ENCODE measurements around the gene AP1AR.
"Not testable (repeated sequence)": the region's sequence is repeated elsewhere in the genome, so short reads cannot be mapped to it uniquely, and the experiment has no call there.

AP1AR gene

DNA sequence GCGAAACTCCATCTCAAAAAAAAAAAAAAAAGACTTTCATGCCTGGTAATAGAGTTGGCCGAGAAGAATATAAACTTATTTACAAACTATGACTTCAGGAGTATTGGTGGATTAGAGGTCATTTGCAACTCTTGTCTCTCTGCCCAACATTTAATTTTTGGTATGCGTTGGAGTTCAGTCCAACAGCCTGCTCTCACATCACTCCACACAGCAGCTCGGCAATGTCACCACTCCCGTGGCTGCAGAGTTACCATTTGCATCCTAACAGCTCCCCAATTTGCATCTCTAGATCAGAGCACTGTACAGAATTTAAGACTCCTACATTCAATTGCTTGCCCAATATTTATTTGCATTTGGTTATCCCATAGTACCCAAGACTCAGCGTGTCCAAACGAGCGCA, 40.9 kb upstream of the AP1AR start:
- no peak overlapping the region for H3K27ac ChIP-seq
- H3K4me3 ChIP-seq: no peak overlapping the region
- no peak for TF ChIP-seq FOXP2 (optimal IDR thresholded peaks at IDR 0.05; ENCODE audit: control extremely low read depth, extremely low read length, insufficient read depth)
- no peak for TF ChIP-seq POLR2AphosphoS5 (IDR thresholded peaks at IDR 0.05; ENCODE audit: borderline replicate concordance, low read depth, low read length)
- TF ChIP-seq EZH2 (IDR thresholded peaks at IDR 0.05): no peak
- no peaks in the 10 kb centered on the region for H3K9me3 ChIP-seq (ENCODE audit: low read depth, low read length)
- no peaks in the 10 kb centered on the region for H3K36me3 ChIP-seq (ENCODE audit: insufficient read depth, low read length)
- H3K9ac ChIP-seq (ENCODE audit: insufficient read length): no peak overlapping the region
- no peak for DNase-seq (ENCODE audit: low read depth, low spot score)

GRCh38 chr4:112196461-112196860, 35.1 kb upstream of the AP1AR start:
- no peak for DNase-seq (ENCODE audit: low read depth, low spot score)
- Histone ChIP-seq H3K4me3 (no peak overlapping the region), H3K9me3 (ENCODE audit: low read depth, low read length) (no peaks in the 10 kb centered on the region), H3K9ac (ENCODE audit: insufficient read length) (no peak overlapping the region), H3K36me3 (ENCODE audit: insufficient read depth, low read length) (no peaks in the 10 kb centered on the region), H3K27ac (no peak overlapping the region)
- TF ChIP-seq EZH2 (IDR thresholded peaks at IDR 0.05) (no peak), POLR2AphosphoS5 (IDR thresholded peaks at IDR 0.05; ENCODE audit: borderline replicate concordance, low read depth, low read length) (no peak)

GRCh38 chr4:112199041-112199440, 32.5 kb upstream of the AP1AR start:
- H3K9ac ChIP-seq (ENCODE audit: insufficient read length): no peak overlapping the region
- H3K36me3 ChIP-seq (ENCODE audit: insufficient read depth, low read length): no peaks in the 10 kb centered on the region
- no peak for DNase-seq (ENCODE audit: low read depth, low spot score)
- no peak for TF ChIP-seq POLR2AphosphoS5 (IDR thresholded peaks at IDR 0.05; ENCODE audit: borderline replicate concordance, low read depth, low read length)
- no peak for TF ChIP-seq FOXP2 (optimal IDR thresholded peaks at IDR 0.05; ENCODE audit: control extremely low read depth, extremely low read length, insufficient read depth)
- no peak for TF ChIP-seq EZH2 (IDR thresholded peaks at IDR 0.05)
- no peak overlapping the region for H3K4me3 ChIP-seq
- H3K27ac ChIP-seq: no peak overlapping the region
- no peaks in the 10 kb centered on the region for H3K9me3 ChIP-seq (ENCODE audit: low read depth, low read length)

DNA sequence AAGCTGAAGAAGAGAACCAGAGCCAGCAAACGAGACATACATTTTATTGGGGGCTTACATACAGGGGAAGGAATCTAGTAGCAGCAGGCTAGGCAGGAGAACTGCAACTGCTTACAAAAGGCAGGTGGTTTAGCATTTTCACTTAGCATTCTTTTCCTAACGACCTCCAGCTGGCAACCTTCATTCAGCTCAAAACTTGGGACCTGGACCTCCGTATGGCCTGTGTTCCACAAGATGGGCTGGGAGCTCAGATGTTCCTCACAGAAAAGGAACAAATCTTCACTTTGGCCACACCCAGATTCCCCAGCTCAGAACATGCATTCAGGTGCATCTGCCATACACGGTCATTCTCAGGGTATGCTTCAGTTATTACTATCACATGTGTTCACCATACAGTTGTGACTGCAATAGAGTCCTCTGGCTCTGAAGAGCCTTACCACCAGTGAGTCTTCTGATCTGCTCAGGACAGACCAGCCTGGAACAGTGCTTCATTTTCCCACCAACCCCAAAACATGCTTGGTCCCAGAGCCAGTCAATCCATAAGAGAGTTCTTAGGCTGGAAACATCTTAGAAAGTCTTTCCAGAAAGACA, 29.6 kb upstream of the AP1AR start:
- Histone ChIP-seq H3K27ac (no peak overlapping the region), H3K36me3 (ENCODE audit: insufficient read depth, low read length) (no peaks in the 10 kb centered on the region), H3K4me3 (no peak overlapping the region), H3K9ac (ENCODE audit: insufficient read length) (no peak overlapping the region), H3K9me3 (ENCODE audit: low read depth, low read length) (no peaks in the 10 kb centered on the region)
- no peak for TF ChIP-seq FOXP2 (optimal IDR thresholded peaks at IDR 0.05; ENCODE audit: control extremely low read depth, extremely low read length, insufficient read depth)
- TF ChIP-seq EZH2 (IDR thresholded peaks at IDR 0.05): no peak
- TF ChIP-seq POLR2AphosphoS5 (IDR thresholded peaks at IDR 0.05; ENCODE audit: borderline replicate concordance, low read depth, low read length): no peak
- DNase-seq (ENCODE audit: low read depth, low spot score): no peak

GRCh38 chr4:112203593-112203992, 28.0 kb upstream of the AP1AR start:
- no peak overlapping the region for H3K27ac ChIP-seq
- TF ChIP-seq POLR2AphosphoS5 (IDR thresholded peaks at IDR 0.05; ENCODE audit: borderline replicate concordance, low read depth, low read length) (no peak), EZH2 (IDR thresholded peaks at IDR 0.05) (no peak), FOXP2 (optimal IDR thresholded peaks at IDR 0.05; ENCODE audit: control extremely low read depth, extremely low read length, insufficient read depth) (no peak)
- H3K36me3 ChIP-seq (ENCODE audit: insufficient read depth, low read length): no peaks in the 10 kb centered on the region
- no peak for DNase-seq (ENCODE audit: low read depth, low spot score)
- no peak overlapping the region for H3K4me3 ChIP-seq
- H3K9ac ChIP-seq (ENCODE audit: insufficient read length): no peak overlapping the region
- no peaks in the 10 kb centered on the region for H3K9me3 ChIP-seq (ENCODE audit: low read depth, low read length)

DNA sequence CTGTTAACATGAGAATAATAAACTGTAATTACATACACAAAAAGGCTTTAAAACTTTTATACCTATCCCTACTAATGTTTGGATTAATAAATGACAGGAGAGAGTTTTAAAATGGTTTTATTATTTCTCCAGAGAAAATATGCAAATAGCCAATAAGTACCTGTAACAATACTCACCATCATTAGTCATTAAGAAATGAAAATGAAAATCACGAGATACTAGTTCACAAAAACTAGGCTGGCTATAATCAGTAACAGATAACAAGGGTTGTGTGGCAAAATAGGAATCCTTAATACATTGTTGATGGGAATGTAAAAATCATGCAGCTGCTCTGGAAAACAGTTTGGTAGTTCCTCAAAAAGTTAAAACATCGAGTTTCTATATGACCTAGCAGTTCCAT, 25.2 kb upstream of the AP1AR start:
- Histone ChIP-seq H3K9me3 (ENCODE audit: low read depth, low read length) (no peaks in the 10 kb centered on the region), H3K27ac (no peak overlapping the region), H3K9ac (ENCODE audit: insufficient read length) (no peak overlapping the region), H3K4me3 (no peak overlapping the region), H3K36me3 (ENCODE audit: insufficient read depth, low read length) (no peaks in the 10 kb centered on the region)
- DNase-seq (ENCODE audit: low read depth, low spot score): no peak
- TF ChIP-seq EZH2 (IDR thresholded peaks at IDR 0.05) (no peak), POLR2AphosphoS5 (IDR thresholded peaks at IDR 0.05; ENCODE audit: borderline replicate concordance, low read depth, low read length) (no peak)

GRCh38 chr4:112208137-112209095, 23.2 kb upstream of the AP1AR start:
- not testable (repeated sequence) for H3K36me3 ChIP-seq (ENCODE audit: insufficient read depth, low read length); H3K9me3 ChIP-seq (ENCODE audit: low read depth, low read length); H3K9ac ChIP-seq (ENCODE audit: insufficient read length); H3K4me3 ChIP-seq; DNase-seq (ENCODE audit: low read depth, low spot score); H3K27ac ChIP-seq

- no peak for TF ChIP-seq FOXP2 (optimal IDR thresholded peaks at IDR 0.05; ENCODE audit: control extremely low read depth, extremely low read length, insufficient read depth)
- TF ChIP-seq EZH2 (IDR thresholded peaks at IDR 0.05): no peak
- no peak for TF ChIP-seq POLR2AphosphoS5 (IDR thresholded peaks at IDR 0.05; ENCODE audit: borderline replicate concordance, low read depth, low read length)
- Histone ChIP-seq H3K27ac (no peak overlapping the region), H3K4me3 (no peak overlapping the region), H3K36me3 (ENCODE audit: insufficient read depth, low read length) (no peaks in the 10 kb centered on the region), H3K9ac (ENCODE audit: insufficient read length) (no peak overlapping the region), H3K9me3 (ENCODE audit: low read depth, low read length) (no peaks in the 10 kb centered on the region)
- no peak for DNase-seq (ENCODE audit: low read depth, low spot score)
Observed at GRCh38 chr4:112210777-112211176, 20.8 kb upstream of the AP1AR start.

DNA sequence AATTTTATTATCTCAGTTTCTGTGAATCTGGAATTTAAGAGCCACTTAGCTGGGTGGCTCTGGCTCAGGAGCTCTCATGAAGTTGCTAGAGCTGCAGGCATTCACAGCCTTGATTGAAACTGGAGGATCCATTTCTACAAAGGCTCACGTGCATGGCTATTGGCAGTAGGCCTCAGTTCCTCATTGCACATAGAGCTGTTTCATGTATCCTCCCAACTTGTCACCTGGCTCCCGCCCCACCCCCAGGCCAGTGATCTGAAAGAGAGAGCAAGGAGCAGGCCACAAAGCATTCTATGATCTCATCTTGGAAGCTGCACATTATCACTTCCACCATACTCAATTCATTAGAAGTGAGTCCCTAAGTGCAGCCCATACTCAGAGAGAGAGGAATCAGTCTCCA, 18.5 kb upstream of the AP1AR start:
- H3K36me3 ChIP-seq (ENCODE audit: insufficient read depth, low read length): no peaks in the 10 kb centered on the region
- H3K9ac ChIP-seq (ENCODE audit: insufficient read length): no peak overlapping the region
- H3K4me3 ChIP-seq: no peak overlapping the region
- no peak for TF ChIP-seq FOXP2 (optimal IDR thresholded peaks at IDR 0.05; ENCODE audit: control extremely low read depth, extremely low read length, insufficient read depth)
- TF ChIP-seq POLR2AphosphoS5 (IDR thresholded peaks at IDR 0.05; ENCODE audit: borderline replicate concordance, low read depth, low read length): no peak
- no peak for TF ChIP-seq EZH2 (IDR thresholded peaks at IDR 0.05)
- DNase-seq (ENCODE audit: low read depth, low spot score): no peak
- H3K9me3 ChIP-seq (ENCODE audit: low read depth, low read length): no peaks in the 10 kb centered on the region
- no peak overlapping the region for H3K27ac ChIP-seq

All from SK-N-MC (cell line).